ENCODE results near the gene HMCES.

Gene HMCES

GRCh38 chr3:129246636-129247035, 32.0 kb upstream of the HMCES start:
- no peak for DNase-seq (ENCODE audit: low read depth)
- H3K4me3 ChIP-seq (ENCODE audit: low read depth, low read length), result no peak overlapping the region
- no peak for TF ChIP-seq CTCF (IDR thresholded peaks at IDR 0.05; ENCODE audit: low read depth, low read length, missing control alignments)

- peak overlapping the region; percentile 99 for H3K4me3 ChIP-seq (ENCODE audit: low read depth, low read length)
- DNase-seq (ENCODE audit: low read depth), result no peak
- no peak for TF ChIP-seq CTCF (IDR thresholded peaks at IDR 0.05; ENCODE audit: low read depth, low read length, missing control alignments)
Measured at GRCh38 chr3:129248286-129248979, 30.2 kb upstream of the HMCES start.

- TF ChIP-seq CTCF (IDR thresholded peaks at IDR 0.05; ENCODE audit: low read depth, low read length, missing control alignments), result no peak
- H3K4me3 ChIP-seq (ENCODE audit: low read depth, low read length), result peak within 1 kb of the TSS; percentile 99
- peak; percentile 68 for DNase-seq (ENCODE audit: low read depth)
Measured at GRCh38 chr3:129249284-129250065, 29.2 kb upstream of the HMCES start, which contains the start of gene COPG1. Gene COPG1, plus strand, starts transcription at chr3:129249606. Its CDS starts 104 bp downstream, at chr3:129249710.

- no peak overlapping the region for H3K4me3 ChIP-seq (ENCODE audit: low read depth, low read length)
- TF ChIP-seq CTCF (IDR thresholded peaks at IDR 0.05; ENCODE audit: low read depth, low read length, missing control alignments), result no peak
- no peak for DNase-seq (ENCODE audit: low read depth)
Measured at GRCh38 chr3:129252748-129253147, 25.9 kb upstream of the HMCES start.

GRCh38 chr3:129254536-129255230, 24.0 kb upstream of the HMCES start:
- no peak overlapping the region for H3K4me3 ChIP-seq (ENCODE audit: low read depth, low read length)
- TF ChIP-seq CTCF (IDR thresholded peaks at IDR 0.05; ENCODE audit: low read depth, low read length, missing control alignments), result no peak
- DNase-seq (ENCODE audit: low read depth), result no peak

GRCh38 chr3:129256270-129256669, 22.4 kb upstream of the HMCES start:
- TF ChIP-seq CTCF (IDR thresholded peaks at IDR 0.05; ENCODE audit: low read depth, low read length, missing control alignments), result no peak
- DNase-seq (ENCODE audit: low read depth), result no peak
- H3K4me3 ChIP-seq (ENCODE audit: low read depth, low read length), result no peak overlapping the region
